AG09309 (cell line): ENCODE measurements around the gene P3H3.
A peak's percentile ranks its signal among the peaks of the same experiment; 100 is the strongest.

ENCODE experiments used
- DNase-seq: peaks from one replicate; pipeline ENCODE4 v3.0.0-alpha.2; 2010; ENCODE audit warnings: low read depth
- H3K4me3 ChIP-seq: 2 replicates; pipeline ENCODE4 v1.5.1; 2011; ENCODE audit warnings: mild to moderate bottlenecking, low read depth, low read length, moderate library complexity; ENCODE audit not compliant: control insufficient read depth
- TF ChIP-seq, protein P1 (sequence below): IDR thresholded peaks from 2 replicates; pipeline ENCODE4 v1.5.1; 2011; ENCODE audit warnings: mild to moderate bottlenecking, low read depth, low read length, inconsistent platforms; ENCODE audit not compliant: insufficient read depth, control insufficient read depth; ENCODE audit errors: missing control alignments

The P3H3 gene

GRCh38 chr12:6827982-6828780 is at the start of gene P3H3:
Gene P3H3, plus strand, starts transcription at chr12:6828407. Its CDS starts 34 bp downstream, at chr12:6828441.
- TF ChIP-seq, protein P1, sequence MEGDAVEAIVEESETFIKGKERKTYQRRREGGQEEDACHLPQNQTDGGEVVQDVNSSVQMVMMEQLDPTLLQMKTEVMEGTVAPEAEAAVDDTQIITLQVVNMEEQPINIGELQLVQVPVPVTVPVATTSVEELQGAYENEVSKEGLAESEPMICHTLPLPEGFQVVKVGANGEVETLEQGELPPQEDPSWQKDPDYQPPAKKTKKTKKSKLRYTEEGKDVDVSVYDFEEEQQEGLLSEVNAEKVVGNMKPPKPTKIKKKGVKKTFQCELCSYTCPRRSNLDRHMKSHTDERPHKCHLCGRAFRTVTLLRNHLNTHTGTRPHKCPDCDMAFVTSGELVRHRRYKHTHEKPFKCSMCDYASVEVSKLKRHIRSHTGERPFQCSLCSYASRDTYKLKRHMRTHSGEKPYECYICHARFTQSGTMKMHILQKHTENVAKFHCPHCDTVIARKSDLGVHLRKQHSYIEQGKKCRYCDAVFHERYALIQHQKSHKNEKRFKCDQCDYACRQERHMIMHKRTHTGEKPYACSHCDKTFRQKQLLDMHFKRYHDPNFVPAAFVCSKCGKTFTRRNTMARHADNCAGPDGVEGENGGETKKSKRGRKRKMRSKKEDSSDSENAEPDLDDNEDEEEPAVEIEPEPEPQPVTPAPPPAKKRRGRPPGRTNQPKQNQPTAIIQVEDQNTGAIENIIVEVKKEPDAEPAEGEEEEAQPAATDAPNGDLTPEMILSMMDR = no peak
- DNase-seq = no peak
- peak within 1 kb of the TSS; percentile 53 for H3K4me3 ChIP-seq

DNA sequence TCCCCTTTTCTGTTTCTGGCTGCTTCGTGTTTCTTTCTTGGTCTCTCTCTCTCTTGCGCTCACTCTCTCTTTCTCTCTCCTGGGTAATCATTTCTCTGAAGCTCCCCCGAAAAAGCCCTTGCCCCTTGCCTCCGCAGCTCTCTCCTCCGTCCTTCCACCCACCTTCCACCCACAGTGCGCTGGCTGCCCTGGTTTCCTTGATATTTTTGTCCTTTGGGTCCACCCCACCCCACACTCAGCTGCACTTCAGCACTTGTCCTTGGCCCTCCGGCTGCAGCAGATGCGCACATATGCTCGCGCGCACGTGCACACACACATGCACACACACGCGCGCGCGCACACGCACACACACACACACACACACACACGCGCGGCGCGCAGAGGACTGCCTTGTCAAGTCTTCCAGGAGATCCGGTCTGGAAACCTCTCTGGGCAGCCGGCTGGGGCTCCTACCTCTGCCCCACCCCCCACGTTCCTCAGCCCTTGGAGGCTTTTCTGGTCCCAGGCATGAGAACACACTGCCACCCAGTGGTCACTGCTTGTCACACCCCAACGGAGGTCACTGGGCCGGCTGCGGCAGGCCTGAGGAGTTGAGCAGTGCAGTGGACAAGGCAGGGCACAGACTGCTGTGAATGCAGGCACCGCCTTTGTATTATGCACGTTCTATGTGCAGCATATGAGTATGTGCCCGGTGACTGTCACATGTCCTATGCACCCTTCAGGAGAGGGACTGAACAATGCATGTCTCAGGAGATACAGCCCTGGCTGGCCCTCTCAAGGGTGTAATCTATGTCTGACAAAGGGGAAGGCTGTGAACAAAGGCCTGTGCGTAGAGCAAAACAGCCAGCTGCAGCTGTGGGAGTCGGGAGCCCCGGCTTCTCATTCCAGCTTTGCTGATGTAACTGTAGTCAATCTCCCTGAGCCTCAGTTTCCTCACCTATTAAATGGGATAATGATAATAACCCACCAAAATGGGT is 49.3 kb upstream of the P3H3 start:
- TF ChIP-seq, protein P1 = peak; percentile 97
- peak overlapping the region; percentile 29 for H3K4me3 ChIP-seq
- DNase-seq = peak; percentile 73

- no peak overlapping the region for H3K4me3 ChIP-seq
- no peak for DNase-seq
- TF ChIP-seq, protein P1 = no peak
Measured at GRCh38 chr12:6779708-6780432, 48.3 kb upstream of the P3H3 start.

DNA sequence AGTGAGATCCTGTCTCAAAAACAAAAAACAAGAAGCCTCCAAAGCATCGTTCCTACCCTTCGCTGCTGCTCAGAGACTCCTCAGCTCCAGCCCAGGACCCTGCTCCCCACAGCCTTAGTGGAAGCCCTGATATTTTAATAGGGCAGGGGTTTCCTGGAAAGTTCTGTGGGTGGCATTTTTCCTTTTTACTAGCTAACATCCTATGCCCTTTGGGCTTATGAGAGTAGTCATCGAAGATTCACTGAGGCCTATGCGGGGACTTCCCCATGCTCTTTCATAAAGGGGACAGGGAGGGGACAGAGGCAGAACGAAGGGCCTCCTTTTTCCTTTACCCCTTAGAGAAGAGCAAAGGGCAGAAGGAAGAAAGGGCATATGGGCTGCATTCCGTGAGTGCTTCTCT is 47.6 kb upstream of the P3H3 start:
- TF ChIP-seq, protein P1 = no peak
- DNase-seq = no peak
- H3K4me3 ChIP-seq = no peak overlapping the region

- TF ChIP-seq, protein P1 = no peak
- H3K4me3 ChIP-seq = no peak overlapping the region
- DNase-seq = no peak
Measured at GRCh38 chr12:6782119-6782518, 46.1 kb upstream of the P3H3 start.
